GM19025 (cell line): ENCODE data around the gene CRNN.

Source experiments
- ATAC-seq: cut with Tn5 transposase; IDR thresholded peaks from one replicate; pipeline ENCODE4 v1.9.1; 2021; ENCODE audit warnings: mild to moderate bottlenecking, low read depth, moderate library complexity; ENCODE audit not compliant: unreplicated experiment

The CRNN gene

DNA sequence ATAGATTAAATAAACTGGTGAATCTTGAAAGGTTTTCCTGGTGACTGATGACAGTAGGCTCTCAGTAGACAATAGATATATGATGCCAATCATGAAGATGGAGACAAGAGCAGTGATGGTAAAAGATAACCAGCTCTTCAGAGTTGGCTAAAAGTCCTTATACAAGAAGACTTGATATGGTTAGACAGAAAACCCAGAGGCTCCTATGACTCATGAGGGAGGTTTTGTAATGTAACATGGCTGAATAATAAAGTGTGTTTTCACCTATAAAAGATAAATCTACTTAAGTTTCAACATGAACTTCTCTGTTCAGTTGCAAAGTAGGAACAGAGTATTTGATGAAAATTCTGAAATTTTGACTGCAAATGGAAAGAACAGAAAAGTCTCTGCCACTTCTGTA is 12.7 kb upstream of the CRNN start:
- ATAC-seq = no peak

DNA sequence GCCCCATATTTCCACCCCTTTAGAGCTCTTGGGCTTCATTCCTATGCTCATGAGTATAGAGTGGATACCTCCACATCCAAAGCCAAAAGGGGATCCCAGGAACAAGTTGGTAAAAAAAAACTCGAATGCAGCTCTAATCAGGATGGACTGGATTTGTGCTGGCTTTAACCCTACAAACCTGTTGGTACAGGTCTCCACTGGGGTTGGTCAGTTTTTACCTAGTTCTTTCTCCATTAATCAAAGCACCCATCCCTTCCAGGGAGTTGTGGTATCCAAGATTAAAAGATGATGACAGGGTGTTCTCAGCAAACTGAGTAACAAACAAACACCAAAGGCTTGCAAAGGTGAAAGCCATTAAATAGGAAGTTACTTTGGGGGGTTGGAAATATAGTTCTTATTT is 5.9 kb upstream of the CRNN start:
- ATAC-seq = no peak

DNA sequence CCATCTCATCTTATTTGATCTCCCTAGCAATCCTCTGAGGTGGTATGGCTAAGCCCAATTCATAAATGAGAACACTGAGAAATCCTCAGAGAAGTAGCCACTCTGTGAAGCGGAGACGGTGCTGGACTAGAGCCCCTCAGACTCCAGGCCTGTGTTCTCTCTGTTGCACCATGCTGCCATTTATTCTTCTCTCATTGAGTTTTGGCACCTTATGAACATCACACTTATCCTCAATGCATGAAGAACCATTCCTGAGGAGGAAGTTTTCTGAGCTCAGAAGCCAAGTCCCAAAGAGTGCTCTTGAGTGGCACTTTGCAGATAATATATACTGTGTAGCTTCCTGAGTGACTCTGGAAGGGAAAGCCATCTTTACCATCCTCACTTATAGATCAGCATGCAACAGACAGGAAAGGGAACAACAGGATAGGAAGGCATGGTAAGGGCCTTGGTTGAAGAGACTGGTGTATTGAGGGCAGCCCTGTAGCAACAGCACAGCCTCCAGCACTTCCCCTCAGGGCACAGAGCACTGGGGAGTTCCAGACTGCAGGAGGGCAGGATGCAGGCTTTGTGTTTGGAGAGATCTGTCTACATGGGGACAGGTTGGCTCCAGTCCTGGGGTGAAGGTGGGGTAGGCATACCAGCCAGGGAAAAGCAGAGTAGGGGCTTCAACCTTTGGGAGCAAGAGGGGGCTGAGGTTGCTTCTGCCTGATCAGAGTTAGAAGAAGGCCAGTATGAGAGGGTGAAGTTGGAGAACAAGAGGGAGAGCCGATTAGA is 1.6 kb upstream of the CRNN start:
- ATAC-seq = no peak

DNA sequence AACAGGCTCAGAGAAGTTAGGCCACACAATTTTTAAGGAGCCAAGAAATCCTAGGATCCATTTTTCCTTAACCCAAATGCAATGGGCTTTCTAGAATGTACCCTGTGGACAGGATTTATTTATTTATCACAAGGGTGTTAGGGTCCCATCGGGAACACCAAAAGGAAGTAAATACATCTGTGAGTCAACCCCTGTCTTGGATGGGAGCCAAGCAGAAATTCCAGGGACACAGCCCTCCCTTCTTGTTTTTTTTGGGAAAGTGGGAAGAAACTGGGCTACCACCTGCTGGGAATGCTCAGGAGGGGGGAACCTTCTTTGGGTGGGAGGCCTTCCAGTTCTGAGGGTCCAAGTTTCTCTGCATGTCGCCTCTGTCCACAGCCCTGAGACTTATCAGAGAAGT is 1.3 kb downstream of the CRNN start:
- no peak for ATAC-seq

DNA sequence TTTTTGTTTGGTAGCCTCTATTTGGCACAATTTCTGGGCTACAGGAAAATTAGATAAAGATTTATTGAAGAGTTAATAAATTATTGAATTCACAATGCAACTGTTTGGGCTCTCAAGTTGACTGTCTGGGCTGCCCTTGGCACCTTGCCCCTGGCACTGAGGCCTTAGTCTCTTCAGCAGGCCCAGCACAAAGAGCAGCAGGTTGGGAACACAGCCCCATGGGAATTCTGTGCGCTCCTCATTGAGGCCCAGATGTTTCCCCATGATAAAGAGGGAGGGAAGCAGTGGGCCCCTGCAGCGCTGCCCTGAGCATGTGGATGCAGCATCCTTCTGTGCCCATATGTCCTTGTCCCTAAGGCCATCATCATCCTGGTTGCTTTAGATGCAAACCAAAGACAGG is 2.9 kb downstream of the CRNN start:
- no peak for ATAC-seq

DNA sequence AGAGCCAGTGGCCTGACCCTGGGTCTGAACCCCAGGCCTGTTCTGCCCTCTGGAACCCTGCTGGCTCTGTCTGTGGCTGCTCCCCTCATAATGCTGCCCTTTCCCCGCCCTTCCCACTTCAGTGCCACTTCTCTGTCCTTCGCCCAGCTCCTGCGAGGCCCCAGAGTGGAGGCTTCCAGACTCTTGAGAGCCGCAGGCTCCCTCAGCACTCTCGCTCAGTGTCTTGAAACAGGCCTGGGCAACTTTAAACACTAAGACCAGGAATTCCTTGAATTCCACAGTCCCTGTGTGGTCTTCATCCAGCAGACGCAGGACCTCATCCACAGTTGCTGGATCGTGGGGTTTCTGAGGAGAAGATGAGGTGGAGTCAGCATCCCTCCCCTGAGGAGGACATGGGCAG is 3.5 kb downstream of the CRNN start:
- no peak for ATAC-seq

DNA sequence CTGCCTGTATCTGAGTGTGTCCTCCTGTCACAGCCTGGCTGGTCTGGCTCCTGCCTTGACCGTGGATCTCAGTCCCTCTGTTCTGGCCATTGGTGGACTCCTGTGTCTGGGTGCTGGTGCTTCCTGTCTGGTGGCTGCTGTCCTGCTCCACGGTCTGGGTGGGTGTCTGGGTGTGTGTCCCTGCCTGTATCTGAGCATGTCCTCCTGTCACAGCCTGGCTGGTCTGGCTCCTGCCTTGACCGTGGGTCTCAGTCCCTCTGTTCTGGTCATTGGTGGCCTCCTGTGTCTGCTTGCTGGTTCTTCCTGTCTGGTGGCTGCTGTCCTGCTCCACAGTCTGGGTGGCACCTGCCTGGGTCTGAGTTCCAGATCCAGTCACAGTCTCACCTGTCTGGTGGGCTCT is 4.0 kb downstream of the CRNN start:
- ATAC-seq = no peak

DNA sequence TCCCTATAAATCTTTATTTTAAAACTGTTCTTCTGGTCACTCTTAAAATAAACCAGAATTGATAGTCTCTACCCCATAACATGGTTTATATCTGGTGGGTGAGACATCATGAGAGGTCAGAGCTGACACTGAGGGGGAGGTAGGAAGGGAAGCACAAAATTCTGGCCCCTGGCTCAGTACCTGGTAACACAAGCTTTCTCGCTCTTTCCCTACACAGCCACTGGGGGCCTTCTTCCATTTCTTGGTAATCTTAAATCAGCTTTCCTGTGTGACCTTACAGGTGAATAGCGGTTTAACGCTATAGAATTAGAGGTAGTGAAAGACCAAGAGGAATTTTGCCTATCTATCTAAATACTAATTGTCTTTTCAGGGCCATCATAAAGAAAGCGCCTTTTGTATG is 5.4 kb downstream of the CRNN start:
- no peak for ATAC-seq

DNA sequence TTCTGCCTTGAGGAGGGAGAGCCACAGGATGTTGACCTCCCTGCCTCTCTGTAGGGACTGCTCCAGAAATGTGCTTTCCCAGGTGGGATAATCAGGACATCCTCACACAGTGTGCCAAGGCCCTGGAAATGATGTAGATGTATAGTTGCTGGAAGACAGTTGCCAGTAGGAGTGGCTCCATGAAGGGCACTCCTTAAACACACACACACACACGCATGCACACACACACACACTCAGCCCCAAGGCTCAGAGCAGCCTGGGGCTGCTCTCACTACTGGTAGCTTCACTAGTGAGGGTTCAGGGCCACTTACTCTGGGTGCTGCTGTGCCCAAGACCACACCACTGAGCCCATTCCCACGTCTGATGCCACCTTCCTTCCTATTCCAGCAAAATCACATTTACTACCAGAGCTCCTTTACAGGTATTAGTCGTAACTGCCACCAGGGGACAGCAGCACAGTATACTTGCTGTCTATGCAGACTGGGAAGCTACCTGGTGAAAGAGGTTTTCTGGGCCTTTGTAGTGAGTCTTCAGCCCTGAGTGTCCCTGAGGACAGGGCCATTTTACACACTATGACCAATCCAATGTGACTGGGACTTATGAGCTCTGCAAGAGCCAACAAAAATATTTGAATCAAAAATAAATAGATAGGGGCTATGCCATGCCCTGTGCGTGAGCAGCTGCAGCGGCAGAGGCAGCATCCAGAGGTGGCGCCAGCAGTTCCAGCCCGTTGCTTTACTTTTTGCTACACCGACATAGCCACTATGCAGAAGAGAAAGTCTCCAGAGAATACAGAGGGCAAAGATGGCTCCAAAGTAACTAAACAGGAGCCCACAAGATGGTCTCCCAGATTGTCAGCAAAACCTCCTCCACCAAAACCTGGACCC is 15.0 kb downstream of the CRNN start:
- ATAC-seq = no peak

DNA sequence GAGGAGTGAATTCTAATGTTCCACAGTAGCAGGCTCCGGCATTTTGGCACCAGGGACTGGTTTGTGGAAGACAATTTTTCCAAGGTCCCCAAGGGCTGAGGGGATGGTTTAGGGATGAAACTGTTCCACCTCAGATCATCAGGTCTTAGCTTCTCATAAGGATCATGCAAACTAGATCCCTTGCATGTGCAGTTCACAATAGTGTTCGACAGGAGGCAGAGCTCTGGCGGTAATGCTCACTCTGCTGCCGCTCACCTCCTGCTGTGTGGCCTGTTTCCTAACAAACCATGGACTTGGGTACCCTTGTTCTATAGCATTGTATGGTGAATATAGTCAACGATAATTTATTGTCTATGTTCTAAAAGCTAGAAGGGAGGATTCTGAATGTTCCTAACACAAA is 16.6 kb downstream of the CRNN start:
- no peak for ATAC-seq

DNA sequence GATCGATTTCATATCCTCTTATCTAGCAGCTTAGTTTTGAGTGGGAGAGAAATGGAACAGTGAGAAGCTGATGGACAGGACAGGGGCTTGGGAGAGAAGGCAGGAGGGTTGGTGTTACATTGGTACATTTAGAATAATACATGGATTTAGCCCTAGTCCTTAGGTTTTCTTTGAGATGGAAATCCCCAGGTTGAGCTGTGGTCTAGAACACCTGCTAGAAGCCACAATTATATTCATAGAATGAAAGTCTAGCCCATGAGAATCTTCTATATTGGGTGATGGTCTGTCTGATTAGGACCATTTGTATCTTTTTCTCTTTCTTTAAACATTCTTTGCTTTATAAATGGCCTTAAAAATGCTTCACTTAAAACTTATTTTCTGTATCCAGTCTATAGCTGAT is 19.9 kb downstream of the CRNN start:
- ATAC-seq = no peak

DNA sequence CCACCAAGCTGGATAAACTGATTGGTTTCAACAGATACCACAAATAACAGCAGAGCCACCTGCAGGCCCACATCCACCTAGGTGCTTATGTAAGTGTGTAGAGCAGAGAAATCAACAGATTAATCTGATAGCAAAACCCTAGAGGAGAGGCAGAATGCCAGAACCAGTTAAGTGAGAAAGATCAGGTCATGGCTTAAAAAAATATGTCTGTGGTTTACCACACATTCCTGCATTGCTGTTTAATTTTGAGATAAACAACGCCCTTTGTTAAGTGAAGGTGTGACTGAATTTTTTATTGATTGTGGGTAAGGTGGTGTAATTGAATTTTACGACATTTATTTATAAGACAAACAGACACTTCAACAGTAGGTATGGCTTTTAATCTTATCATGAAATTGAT is 21.2 kb downstream of the CRNN start:
- ATAC-seq = no peak

DNA sequence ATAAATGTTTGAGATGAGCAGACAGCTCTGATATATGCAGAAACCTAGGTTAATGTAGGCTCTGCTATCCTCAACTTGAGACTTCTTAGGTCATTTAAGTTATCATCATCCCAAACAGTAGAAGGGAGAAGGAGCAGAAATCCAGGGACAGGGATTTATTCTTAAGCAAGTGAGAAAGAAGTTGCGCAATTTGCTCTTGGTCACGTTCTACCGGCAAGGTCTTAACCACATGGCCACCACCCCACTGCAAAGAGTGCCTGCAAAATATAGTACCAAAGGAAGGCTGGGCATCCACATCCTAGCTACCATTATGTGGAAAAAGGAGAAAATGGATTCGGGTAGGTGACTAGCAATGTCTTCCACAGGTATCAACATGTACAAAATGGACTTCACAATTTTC is 25.2 kb downstream of the CRNN start:
- ATAC-seq = no peak

DNA sequence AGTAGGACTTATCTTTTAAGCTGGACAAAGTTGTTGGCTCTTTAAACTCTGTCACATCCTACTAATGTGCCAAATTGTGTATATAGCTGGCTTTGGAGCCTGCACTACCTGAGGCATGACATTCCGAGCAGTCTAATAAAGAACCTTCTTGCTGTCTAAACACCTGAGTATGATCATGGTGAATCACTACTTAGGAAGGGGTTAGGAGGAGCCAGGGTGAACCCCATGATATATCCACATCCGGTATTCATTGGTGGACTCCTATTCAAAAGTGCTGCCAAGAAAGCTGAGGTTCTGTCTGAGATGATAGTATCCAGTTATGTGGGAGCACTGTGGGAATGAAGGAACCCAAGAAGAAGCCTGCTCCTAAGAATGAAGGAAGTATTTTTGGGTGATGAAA is 27.1 kb downstream of the CRNN start:
- no peak for ATAC-seq

DNA sequence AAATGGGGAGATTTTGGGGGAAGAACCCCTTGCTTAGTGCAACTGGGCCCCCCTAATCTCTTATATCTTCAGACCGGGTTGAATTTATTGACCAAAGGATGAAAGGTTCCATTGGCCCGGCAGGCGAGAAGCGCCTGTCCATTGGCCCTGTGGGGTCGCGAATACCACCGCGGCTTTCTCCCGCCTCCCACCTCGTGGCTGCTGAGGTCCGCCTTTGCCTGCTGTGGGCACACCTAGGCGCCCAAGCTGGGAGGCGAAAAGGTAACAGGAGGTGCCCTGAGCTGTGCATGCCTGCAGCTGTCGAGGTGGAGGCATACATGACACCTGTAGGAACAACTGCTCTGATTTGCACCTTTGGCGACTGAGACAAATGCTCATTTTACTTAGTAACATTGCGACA is 33.1 kb downstream of the CRNN start:
- ATAC-seq = no peak

DNA sequence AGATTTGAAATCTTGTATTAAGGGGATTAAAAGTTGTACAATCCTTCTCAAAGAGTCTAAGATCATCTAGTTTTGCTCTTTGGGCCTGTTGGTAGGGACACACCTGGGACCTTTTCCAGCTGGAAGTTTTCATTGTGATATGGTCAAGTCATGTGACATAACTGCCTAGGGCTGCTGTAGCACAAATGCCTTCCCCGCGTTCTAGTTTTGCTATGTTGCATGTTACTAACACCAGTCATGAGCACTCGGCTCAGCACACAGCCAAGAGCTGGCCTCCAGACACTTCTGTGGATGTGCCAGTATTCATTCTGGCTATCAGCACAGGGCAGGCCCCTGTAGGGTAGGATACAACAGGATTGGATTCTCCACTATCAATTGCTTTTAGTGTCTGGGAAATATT is 39.6 kb downstream of the CRNN start:
- ATAC-seq = no peak

DNA sequence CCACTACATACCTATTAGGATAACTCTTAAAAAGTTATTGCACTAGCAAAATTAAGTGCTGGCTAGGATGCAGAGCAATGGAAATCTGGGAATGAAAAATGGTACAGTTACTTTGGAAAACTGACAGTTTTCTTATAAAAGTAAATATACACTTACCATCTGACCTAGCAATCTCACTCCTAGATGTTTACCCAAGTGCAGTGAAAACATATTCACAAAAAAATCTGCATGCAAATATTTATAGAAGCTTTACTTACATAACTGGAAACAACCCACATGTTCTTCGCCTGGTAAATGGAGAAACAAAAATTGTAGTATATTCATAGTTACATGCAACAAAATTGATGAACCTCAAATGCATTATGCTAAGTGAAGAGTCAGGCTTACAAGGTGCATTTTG is 41.4 kb downstream of the CRNN start:
- no peak for ATAC-seq

DNA sequence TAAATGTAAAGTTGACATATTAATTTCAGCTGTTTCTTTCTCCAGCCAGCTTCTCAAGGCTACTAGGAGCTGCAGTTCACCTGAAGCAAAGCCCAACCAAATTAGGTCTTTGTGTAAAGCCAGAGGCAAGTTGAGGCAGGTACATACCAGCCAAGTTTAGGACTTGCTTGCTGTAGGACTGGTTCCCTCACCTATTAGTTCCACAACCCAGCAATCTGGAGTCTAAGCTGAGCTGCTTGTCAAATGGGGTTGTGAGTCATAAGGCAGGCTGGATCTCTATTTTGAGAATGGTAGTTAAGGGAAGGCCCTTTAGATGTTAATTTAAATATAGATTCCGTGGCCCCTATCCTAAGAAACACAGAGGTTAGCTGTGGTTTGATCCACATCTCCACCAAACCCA is 46.6 kb downstream of the CRNN start:
- ATAC-seq = no peak

DNA sequence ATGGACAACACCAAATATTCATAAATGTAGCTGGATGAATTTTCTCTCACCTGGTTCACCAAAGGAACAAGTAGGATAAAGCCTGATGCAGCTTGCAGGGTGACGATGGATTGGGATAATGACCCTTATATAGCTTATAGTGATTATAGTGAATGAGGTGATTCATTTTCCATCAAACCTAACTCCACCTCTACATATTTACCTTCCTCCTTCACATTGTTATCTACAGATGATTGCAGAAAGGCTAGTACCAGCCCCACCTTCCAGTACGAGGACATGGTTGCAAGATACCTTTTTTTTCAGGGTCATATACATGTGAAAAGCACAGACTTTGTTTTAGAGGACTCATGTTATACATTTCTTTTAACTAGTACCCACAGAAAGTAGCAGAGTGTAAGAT is 54.2 kb downstream of the CRNN start, which contains the start of gene FLG2:
TSS of gene FLG2 (minus strand) at position 101 of the 400 bp plus-strand sequence. CDS start 1,122 bp downstream, outside the sequence.
- no peak for ATAC-seq
